GM18505 (cell line): ENCODE measurements around the gene TMEM8B.

Experiments
- ATAC-seq: cut with Tn5 transposase; IDR thresholded peaks from one replicate; pipeline ENCODE4 v1.9.1; 2021; ENCODE audit not compliant: unreplicated experiment
- POLR2A ChIP-seq: IDR thresholded peaks from 4 replicates; pipeline ENCODE4 v1.6.1; 2011; ENCODE audit warnings: borderline replicate concordance; ENCODE audit not compliant: insufficient read depth, insufficient read length; ENCODE audit errors: extremely low read depth

The TMEM8B gene

GRCh38 chr9:35858458-35858857, 29.4 kb downstream of the TMEM8B start:
- ATAC-seq = no peak
- TF ChIP-seq POLR2A = no peak

- no peak for ATAC-seq
Observed at GRCh38 chr9:35859310-35859989, 30.4 kb downstream of the TMEM8B start.

DNA sequence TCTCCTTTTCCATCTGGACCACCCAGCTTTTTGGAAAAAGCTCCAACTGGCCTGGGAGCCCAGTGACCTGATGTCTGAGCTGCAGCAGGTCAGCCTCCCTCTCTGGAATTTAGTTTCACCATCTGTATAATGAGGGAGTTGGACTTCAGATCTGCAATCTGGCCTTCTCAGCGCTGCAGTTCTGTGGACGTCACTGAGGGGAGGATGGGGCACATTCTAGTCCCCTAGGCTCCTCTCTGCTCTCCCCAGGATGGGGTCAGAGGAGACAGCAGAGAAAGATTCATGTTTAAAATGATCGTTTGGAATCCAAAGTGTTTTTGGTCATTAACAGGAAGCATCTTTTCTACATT, 30.9 kb downstream of the TMEM8B start:
- TF ChIP-seq POLR2A = no peak
- no peak for ATAC-seq

More at GRCh38 chr9:35859310-35859989, 30.4 kb downstream of the TMEM8B start:
- TF ChIP-seq POLR2A = no peak

GRCh38 chr9:35861161-35861897, 32.3 kb downstream of the TMEM8B start:
- TF ChIP-seq POLR2A = no peak
- no peak for ATAC-seq

- no peak for ATAC-seq
- TF ChIP-seq POLR2A = no peak
Observed at GRCh38 chr9:35862328-35862727, 33.3 kb downstream of the TMEM8B start.

GRCh38 chr9:35863583-35863982, 34.6 kb downstream of the TMEM8B start:
- ATAC-seq = no peak
- no peak for TF ChIP-seq POLR2A

GRCh38 chr9:35864695-35865255, 35.7 kb downstream of the TMEM8B start:
- ATAC-seq = no peak
- TF ChIP-seq POLR2A = no peak

DNA sequence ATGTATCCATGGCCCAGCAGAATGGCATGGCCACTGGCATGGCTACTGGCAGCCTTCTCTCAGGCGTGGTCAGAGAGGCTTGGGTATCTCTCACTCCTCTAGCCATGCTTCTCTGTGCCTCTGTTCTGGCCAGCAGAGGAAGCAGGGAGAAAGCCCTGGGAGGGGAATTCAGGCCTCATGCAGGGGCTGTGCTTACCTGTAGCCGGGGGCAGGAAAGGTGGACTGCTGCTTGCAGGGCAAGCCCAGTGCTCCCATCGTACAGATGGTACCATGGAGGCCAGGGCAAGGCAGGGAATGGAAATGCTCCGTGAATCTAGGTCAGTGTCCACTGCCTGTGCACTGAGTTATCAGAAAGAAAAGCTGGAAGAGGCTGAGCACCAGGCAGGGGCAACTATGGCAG, 38.5 kb downstream of the TMEM8B start:
- no peak for TF ChIP-seq POLR2A
- ATAC-seq = no peak

- no peak for TF ChIP-seq POLR2A
- ATAC-seq = no peak
Observed at GRCh38 chr9:35868933-35869332, 39.9 kb downstream of the TMEM8B start.

DNA sequence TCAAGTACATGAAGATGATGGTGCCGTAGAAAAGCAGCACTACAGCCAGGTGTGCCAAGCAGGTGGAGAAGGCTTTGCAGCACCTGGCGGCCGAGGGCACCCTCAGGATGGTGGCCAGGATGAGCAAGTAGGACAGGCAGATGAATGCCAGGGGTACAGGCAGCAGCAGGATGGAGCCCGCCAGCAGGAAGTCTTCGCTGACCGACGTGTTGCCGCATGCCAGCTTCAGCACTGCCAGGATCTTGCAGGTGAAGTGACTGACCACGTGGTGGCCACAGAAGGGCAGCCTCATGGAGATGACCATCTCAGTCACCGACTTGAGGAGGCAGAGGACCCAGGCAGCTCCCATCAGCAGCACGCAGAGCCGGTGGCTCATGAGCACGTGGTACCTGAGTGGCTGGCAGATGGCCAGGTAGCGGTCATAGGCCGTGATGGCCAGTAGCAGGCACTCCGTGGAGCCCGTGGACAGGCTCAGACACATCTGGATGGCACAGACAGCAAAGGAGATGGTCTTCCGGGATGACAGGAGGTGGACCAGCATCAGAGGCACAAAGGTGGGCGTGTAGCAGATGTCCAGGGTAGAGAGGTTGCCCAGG, 40.7 kb downstream of the TMEM8B start:
- no peak for ATAC-seq
- TF ChIP-seq POLR2A = no peak

- no peak for TF ChIP-seq POLR2A
- no peak for ATAC-seq
Observed at GRCh38 chr9:35870351-35870923, 41.4 kb downstream of the TMEM8B start, which contains the start of gene OR13J1. OR13J1 (minus strand) TSS chr9:35870401; CDS start chr9:35870401, 0 bp downstream.

DNA sequence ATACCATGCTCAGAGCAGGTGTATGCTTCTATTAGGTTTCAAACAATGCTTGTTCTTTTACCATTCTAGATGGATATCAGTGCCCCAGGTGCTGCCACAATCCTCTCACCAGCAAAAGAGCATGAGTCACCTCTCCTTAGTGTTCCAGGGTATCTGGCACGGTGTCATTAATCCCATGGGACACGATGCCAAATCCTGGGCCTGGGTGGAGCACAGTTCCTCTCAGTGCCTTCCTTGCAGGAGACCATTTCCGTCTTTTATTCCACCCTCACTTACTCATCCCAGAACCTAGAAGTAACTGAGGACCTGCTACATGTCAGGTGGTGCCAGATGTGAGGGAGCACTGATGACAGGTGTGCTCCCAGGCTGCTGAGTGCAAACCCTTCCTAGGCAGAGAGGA, 42.5 kb downstream of the TMEM8B start:
- no peak for TF ChIP-seq POLR2A
- ATAC-seq = no peak

DNA sequence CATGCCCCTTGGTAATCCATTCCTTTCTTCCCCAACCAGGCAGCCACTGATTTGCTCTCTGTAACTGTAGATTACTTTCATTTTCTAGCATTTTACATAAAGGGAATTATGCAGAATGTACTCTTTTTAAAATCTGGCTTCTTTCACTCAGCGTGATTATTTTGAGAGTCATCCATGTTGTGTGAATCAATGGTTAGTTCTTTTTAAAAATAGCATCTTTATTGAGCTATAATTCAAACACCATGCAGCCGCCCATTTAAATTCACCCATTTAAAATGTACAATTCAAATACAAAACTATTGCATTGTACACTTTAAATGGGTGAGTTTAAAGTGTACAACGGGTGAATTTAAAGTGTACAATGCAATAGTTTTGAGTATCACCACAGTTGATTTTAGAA, 43.5 kb downstream of the TMEM8B start:
- no peak for ATAC-seq
- TF ChIP-seq POLR2A = no peak
